DND-41 (cell line): Measurements from ENCODE around the gene RGL4.
"Not testable (repeated sequence)": the region's sequence is repeated elsewhere in the genome, so short reads cannot be mapped to it uniquely, and the experiment has no call there.

Experiments used
- CTCF ChIP-seq: IDR thresholded peaks from 2 replicates; pipeline ENCODE4 v1.5.1; 2012; ENCODE audit warnings: borderline replicate concordance, low read length, moderate library complexity, mild to moderate bottlenecking; ENCODE audit not compliant: poor library complexity, severe bottlenecking; ENCODE audit errors: extremely low read depth
- EZH2 ChIP-seq: IDR thresholded peaks from 3 replicates; pipeline ENCODE4 v1.6.1; 2012; ENCODE audit warnings: borderline replicate concordance, low read depth, mild to moderate bottlenecking, moderate library complexity, low read length, inconsistent platforms; ENCODE audit not compliant: severe bottlenecking

- not testable (repeated sequence) for TF ChIP-seq EZH2, CTCF
Measured at GRCh38 chr22:23671387-23671786, 19.4 kb upstream of the RGL4 start.
